Liver (tissue), 9 donors: ENCODE results near the gene DSTN. TPM values are rescaled to one million over a fixed set of nuclear protein-coding genes. Genes with fewer than 3 reads are reported as not detected.

Source experiments
- DNase-seq: peaks from one replicate; pipeline ENCODE4 v3.0.0-alpha.2; 2017; ENCODE audit warnings: low spot score
- H3K27ac ChIP-seq, 2 donors: one replicate each; pipeline ENCODE4 v1.7.0; 2013; ENCODE audit warnings: inconsistent platforms in 2 of 2, low read length in 2 of 2, control low read depth in 1 of 2, low read depth in 1 of 2, mild to moderate bottlenecking in 1 of 2
- H3K27me3 ChIP-seq, 4 donors: one replicate each; pipeline versions ENCODE4 v1.6.1 to v1.7.0; 2013; ENCODE audit warnings: low read length in 3 of 4, inconsistent platforms in 1 of 4, mild to moderate bottlenecking in 1 of 4, moderate library complexity in 1 of 4; ENCODE audit not compliant: control insufficient read depth in 4 of 4, insufficient read depth in 4 of 4
- H3K36me3 ChIP-seq, 4 donors: one replicate each; pipeline versions ENCODE4 v1.6.1 to v1.7.0; 2013; ENCODE audit warnings: low read length in 3 of 4, mild to moderate bottlenecking in 3 of 4, low read depth in 1 of 4, moderate library complexity in 1 of 4; ENCODE audit not compliant: control insufficient read depth in 4 of 4, insufficient read depth in 3 of 4
- H3K4me1 ChIP-seq, 4 donors: one replicate each; pipeline versions ENCODE4 v1.6.1 to v1.7.0; 2013; ENCODE audit warnings: low read length in 3 of 4, mild to moderate bottlenecking in 3 of 4, moderate library complexity in 1 of 4; ENCODE audit not compliant: control insufficient read depth in 4 of 4, insufficient read depth in 4 of 4
- H3K4me3 ChIP-seq, 3 donors: one replicate each; pipeline versions ENCODE4 v1.6.1 to v1.7.0; 2013; ENCODE audit warnings: low read length in 3 of 3, control low read depth in 1 of 3, low read depth in 1 of 3, mild to moderate bottlenecking in 1 of 3
- H3K9ac ChIP-seq, 2 donors: one replicate each; pipeline ENCODE4 v1.7.0; 2013; ENCODE audit warnings: low read length in 2 of 2, mild to moderate bottlenecking in 2 of 2, moderate library complexity in 2 of 2, control low read depth in 1 of 2, low read depth in 1 of 2
- H3K9me3 ChIP-seq, 4 donors: one replicate each; pipeline versions ENCODE4 v1.6.1 to v1.7.0; 2013; ENCODE audit warnings: low read length in 3 of 4; ENCODE audit not compliant: control insufficient read depth in 4 of 4
- EGR1 ChIP-seq, 2 donors: IDR thresholded peaks; 2 replicates each; pipeline ENCODE4 v1.6.1; 2016 to 2018; ENCODE audit warnings: antibody characterized with exemption in 2 of 2, low read depth in 2 of 2
- FOXA1 ChIP-seq: IDR thresholded peaks from 2 replicates; pipeline ENCODE4 v1.6.1; 2016; ENCODE audit warnings: antibody characterized with exemption
- FOXA2 ChIP-seq: IDR thresholded peaks from 2 replicates; pipeline ENCODE4 v1.6.1; 2016; ENCODE audit warnings: antibody characterized with exemption
- GABPA ChIP-seq, 2 donors: IDR thresholded peaks in 1 of 2; conservative IDR thresholded peaks in 1 of 2; 2 replicates each; pipeline ENCODE4 v1.6.1; 2016; ENCODE audit warnings: antibody characterized with exemption in 2 of 2, mild to moderate bottlenecking in 1 of 2, moderate library complexity in 1 of 2
- HNF4A ChIP-seq, 2 donors: conservative IDR thresholded peaks; 2 replicates each; pipeline ENCODE4 v1.6.1; 2016; ENCODE audit warnings: antibody characterized with exemption in 2 of 2, mild to moderate bottlenecking in 2 of 2
- HNF4G ChIP-seq: IDR thresholded peaks from 2 replicates; pipeline ENCODE4 v1.6.1; 2016; ENCODE audit warnings: antibody characterized with exemption
- JUND ChIP-seq, 2 donors: IDR thresholded peaks; 2 replicates each; pipeline ENCODE4 v1.6.1; 2016; ENCODE audit warnings: antibody characterized with exemption in 2 of 2
- NR2F2 ChIP-seq: IDR thresholded peaks from 2 replicates; pipeline ENCODE4 v1.6.1; 2016; ENCODE audit warnings: antibody characterized with exemption
- RAD21 ChIP-seq, 2 donors: IDR thresholded peaks; 2 replicates each; pipeline ENCODE4 v1.6.1; 2016; ENCODE audit warnings: antibody characterized with exemption in 2 of 2, mild to moderate bottlenecking in 2 of 2
- RXRA ChIP-seq, 2 donors: IDR thresholded peaks; 2 replicates each; pipeline ENCODE4 v1.6.1; 2017 to 2018; ENCODE audit warnings: antibody characterized with exemption in 2 of 2, mild to moderate bottlenecking in 1 of 2
- YY1 ChIP-seq: IDR thresholded peaks from 2 replicates; pipeline ENCODE4 v1.6.1; 2016; ENCODE audit warnings: antibody characterized with exemption, mild to moderate bottlenecking
- WGBS: extraction: QIAGEN DNeasy Blood & Tissue Kit; methylation state at CpG from one replicate; pipeline ENCODE4 v1.1.7; 2013; 5-methylcytosine and 5-hydroxymethylcytosine counted together
- polyA plus RNA-seq, 2 donors: library from polyadenylated mRNA; stranded (reverse) in 1 of 2; unstranded in 1 of 2; fragments of 200-250 nt in 1 of 2; fragments of >200 nt in 1 of 2; fragmentation: Nextera tagmentation in 1 of 2; extraction: Ambion mirVana in 1 of 2; gene quantifications; one replicate each; pipeline versions ENCODE4 v1.2.1 to v1.2.3, GENCODE V29; 2013 to 2015
- total RNA-seq, 2 donors: library from RNA; depleted of rRNA; stranded (reverse); fragments of >200 nt; gene quantifications; one replicate each; pipeline ENCODE4 v1.2.3, GENCODE V29; 2014
- TF ChIP-seq, protein P1 (sequence below): fragments of 150-350 bp; IDR thresholded peaks from 2 replicates; pipeline ENCODE4 v1.5.1; 2017; ENCODE audit warnings: improper control_type of control experiment, low read depth, low read length; ENCODE audit not compliant: missing input control
- TF ChIP-seq, protein P2 (sequence below): IDR thresholded peaks from 2 replicates; pipeline ENCODE4 v1.6.1; 2016; ENCODE audit warnings: antibody characterized with exemption
- TF ChIP-seq, protein P3 (sequence below): IDR thresholded peaks from 2 replicates; pipeline ENCODE4 v1.6.1; 2016; ENCODE audit warnings: antibody characterized with exemption, mild to moderate bottlenecking
- TF ChIP-seq, protein P4 (sequence below): IDR thresholded peaks from 2 replicates; pipeline ENCODE4 v1.6.1; 2016; ENCODE audit warnings: antibody characterized with exemption
- TF ChIP-seq, protein P5 (sequence below): IDR thresholded peaks from 2 replicates; pipeline ENCODE4 v1.6.1; 2016; ENCODE audit warnings: antibody characterized with exemption
- donor health status: healthy.
- donor health status: healthy.
- donor health status: healthy.
- donor health status: healthy.
- donor health status: healthy.

Gene DSTN
- total and polyA plus RNA-seq, 4 donors = 39.9 to 137 (median 108) TPM

DNA sequence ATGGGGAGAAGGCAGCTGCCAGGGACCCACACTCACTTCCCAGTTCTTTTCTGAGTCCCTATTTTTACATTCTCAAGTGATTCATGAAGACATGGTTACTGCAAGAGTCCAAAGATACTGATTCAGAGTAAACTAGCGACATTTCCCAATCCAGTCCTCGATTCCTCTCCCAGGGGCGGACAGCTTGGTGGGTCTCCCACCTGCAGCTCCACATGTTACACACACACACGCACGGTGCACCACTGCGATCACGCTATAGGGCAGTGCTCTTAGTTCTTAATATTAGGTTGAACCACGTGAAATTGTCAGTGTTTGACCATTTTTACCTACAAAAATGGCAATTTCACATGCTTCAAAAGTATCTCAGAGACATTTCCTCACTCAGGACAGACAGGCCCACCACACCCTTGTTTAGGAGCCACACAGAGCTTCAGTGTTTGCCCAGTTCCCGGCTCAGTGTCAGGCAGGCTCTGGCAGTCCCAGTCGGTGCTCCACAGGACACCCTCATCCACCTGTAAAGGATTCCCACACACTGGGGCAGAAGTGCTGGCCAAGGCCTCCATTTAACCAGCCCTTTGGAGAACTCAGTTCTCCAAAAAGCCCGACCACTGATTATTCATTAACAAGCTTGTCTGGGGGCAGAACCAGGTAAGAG, 60.4 kb downstream of the DSTN start:
- Histone ChIP-seq H3K9me3 (no peaks in the 10 kb centered on the region), H3K27ac (no peak overlapping the region), H3K9ac (no peak overlapping the region), H3K4me1 (peaks cover 0 to 49% (median 28%) of the 10 kb centered on the region in 4 donors), H3K27me3 (no peaks in the 10 kb centered on the region), H3K36me3 (peaks cover 41 to 95% (median 73%) of the 10 kb centered on the region in 4 donors), H3K4me3 (no peak overlapping the region)
- DNase-seq = no peak
- WGBS = 79% methylated on average over 11 of the region's 11 CpGs
- TF ChIP-seq, protein P1, sequence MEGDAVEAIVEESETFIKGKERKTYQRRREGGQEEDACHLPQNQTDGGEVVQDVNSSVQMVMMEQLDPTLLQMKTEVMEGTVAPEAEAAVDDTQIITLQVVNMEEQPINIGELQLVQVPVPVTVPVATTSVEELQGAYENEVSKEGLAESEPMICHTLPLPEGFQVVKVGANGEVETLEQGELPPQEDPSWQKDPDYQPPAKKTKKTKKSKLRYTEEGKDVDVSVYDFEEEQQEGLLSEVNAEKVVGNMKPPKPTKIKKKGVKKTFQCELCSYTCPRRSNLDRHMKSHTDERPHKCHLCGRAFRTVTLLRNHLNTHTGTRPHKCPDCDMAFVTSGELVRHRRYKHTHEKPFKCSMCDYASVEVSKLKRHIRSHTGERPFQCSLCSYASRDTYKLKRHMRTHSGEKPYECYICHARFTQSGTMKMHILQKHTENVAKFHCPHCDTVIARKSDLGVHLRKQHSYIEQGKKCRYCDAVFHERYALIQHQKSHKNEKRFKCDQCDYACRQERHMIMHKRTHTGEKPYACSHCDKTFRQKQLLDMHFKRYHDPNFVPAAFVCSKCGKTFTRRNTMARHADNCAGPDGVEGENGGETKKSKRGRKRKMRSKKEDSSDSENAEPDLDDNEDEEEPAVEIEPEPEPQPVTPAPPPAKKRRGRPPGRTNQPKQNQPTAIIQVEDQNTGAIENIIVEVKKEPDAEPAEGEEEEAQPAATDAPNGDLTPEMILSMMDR = no peak
- TF ChIP-seq, protein P2, sequence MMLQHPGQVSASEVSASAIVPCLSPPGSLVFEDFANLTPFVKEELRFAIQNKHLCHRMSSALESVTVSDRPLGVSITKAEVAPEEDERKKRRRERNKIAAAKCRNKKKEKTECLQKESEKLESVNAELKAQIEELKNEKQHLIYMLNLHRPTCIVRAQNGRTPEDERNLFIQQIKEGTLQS = no peak
- TF ChIP-seq JUND (IDR thresholded peaks at IDR 0.05) (no peak), FOXA2 (no peak), HNF4A (conservative IDR thresholded peaks at IDR 0.05) (no peak), GABPA (IDR thresholded peaks at IDR 0.05 in 1 of 2, conservative IDR thresholded peaks at IDR 0.05 in 1 of 2) (no peak), RXRA (IDR thresholded peaks at IDR 0.05) (no peak), EGR1 (IDR thresholded peaks at IDR 0.05; ENCODE audit: low read depth in 2 of 2) (no peak), YY1 (no peak)
- TF ChIP-seq, protein P3, sequence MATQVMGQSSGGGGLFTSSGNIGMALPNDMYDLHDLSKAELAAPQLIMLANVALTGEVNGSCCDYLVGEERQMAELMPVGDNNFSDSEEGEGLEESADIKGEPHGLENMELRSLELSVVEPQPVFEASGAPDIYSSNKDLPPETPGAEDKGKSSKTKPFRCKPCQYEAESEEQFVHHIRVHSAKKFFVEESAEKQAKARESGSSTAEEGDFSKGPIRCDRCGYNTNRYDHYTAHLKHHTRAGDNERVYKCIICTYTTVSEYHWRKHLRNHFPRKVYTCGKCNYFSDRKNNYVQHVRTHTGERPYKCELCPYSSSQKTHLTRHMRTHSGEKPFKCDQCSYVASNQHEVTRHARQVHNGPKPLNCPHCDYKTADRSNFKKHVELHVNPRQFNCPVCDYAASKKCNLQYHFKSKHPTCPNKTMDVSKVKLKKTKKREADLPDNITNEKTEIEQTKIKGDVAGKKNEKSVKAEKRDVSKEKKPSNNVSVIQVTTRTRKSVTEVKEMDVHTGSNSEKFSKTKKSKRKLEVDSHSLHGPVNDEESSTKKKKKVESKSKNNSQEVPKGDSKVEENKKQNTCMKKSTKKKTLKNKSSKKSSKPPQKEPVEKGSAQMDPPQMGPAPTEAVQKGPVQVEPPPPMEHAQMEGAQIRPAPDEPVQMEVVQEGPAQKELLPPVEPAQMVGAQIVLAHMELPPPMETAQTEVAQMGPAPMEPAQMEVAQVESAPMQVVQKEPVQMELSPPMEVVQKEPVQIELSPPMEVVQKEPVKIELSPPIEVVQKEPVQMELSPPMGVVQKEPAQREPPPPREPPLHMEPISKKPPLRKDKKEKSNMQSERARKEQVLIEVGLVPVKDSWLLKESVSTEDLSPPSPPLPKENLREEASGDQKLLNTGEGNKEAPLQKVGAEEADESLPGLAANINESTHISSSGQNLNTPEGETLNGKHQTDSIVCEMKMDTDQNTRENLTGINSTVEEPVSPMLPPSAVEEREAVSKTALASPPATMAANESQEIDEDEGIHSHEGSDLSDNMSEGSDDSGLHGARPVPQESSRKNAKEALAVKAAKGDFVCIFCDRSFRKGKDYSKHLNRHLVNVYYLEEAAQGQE = no peak

DNA sequence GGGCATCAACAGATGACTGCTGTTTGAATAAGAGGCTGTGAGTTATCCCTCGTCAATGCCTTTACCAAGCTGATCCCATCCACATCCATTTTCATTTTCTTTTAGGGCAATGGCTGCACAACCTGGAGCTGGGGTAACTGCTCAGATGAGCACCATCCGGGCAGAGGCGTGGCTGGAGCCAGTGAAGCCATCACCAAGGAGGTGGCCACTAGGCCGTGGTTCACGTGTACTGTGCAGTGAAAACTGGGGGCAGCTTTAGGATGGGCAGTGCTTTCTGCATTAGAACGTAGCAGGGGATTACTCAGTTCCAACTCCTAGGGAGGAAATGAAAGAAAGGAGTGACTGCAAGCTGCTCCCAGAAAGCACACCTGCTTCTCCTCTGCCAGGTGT, 60.9 kb downstream of the DSTN start:
- Histone ChIP-seq H3K4me1 (peaks cover under 1 to 53% (median 30%) of the 10 kb centered on the region in 4 donors), H3K36me3 (peaks cover 42 to 95% (median 72%) of the 10 kb centered on the region in 4 donors), H3K27me3 (no peaks in the 10 kb centered on the region), H3K9me3 (no peaks in the 10 kb centered on the region), H3K4me3 (no peak overlapping the region), H3K27ac (no peak overlapping the region), H3K9ac (no peak overlapping the region)
- 90% methylated on average over 6 of the region's 6 CpGs for WGBS
- no peak for DNase-seq
- TF ChIP-seq JUND (IDR thresholded peaks at IDR 0.05) = no peak
- TF ChIP-seq, protein P4, sequence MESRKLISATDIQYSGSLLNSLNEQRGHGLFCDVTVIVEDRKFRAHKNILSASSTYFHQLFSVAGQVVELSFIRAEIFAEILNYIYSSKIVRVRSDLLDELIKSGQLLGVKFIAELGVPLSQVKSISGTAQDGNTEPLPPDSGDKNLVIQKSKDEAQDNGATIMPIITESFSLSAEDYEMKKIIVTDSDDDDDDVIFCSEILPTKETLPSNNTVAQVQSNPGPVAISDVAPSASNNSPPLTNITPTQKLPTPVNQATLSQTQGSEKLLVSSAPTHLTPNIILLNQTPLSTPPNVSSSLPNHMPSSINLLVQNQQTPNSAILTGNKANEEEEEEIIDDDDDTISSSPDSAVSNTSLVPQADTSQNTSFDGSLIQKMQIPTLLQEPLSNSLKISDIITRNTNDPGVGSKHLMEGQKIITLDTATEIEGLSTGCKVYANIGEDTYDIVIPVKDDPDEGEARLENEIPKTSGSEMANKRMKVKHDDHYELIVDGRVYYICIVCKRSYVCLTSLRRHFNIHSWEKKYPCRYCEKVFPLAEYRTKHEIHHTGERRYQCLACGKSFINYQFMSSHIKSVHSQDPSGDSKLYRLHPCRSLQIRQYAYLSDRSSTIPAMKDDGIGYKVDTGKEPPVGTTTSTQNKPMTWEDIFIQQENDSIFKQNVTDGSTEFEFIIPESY = no peak
- TF ChIP-seq, protein P1 = no peak
- no peak for TF ChIP-seq FOXA2
- TF ChIP-seq RAD21 (IDR thresholded peaks at IDR 0.05) = no peak
- no peak for TF ChIP-seq YY1
- TF ChIP-seq, protein P5, sequence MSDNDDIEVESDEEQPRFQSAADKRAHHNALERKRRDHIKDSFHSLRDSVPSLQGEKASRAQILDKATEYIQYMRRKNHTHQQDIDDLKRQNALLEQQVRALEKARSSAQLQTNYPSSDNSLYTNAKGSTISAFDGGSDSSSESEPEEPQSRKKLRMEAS = no peak
- no peak for TF ChIP-seq FOXA1
- no peak for TF ChIP-seq NR2F2
- no peak for TF ChIP-seq EGR1 (IDR thresholded peaks at IDR 0.05; ENCODE audit: low read depth in 2 of 2)
- no peak for TF ChIP-seq RXRA (IDR thresholded peaks at IDR 0.05)
- TF ChIP-seq HNF4G = no peak
